ENCODE measurements around the gene RNF111.

RNF111 gene

DNA sequence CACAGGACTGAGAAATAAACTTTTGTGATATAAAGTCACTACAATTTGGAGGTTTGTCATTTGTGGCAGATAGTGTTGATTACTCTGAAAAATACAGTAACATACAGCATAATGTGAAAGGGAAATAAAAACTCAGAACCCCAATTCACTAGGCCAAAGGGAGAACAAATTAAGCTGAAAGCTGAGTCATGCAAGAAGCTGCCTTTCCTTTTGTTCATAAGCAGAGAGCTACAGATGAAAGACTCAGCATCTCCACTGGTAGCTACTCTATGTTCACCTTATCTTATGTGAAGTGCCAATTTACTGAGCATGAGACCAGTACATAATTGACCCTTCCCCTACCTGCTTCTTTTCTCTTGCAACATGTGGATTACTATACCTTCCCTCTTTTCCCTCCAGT, 34.7 kb upstream of the RNF111 start:
- H3K36me3 ChIP-seq (ENCODE audit: insufficient read depth, low read length), result no peaks in the 10 kb centered on the region
- no peaks in the 10 kb centered on the region for H3F3A ChIP-seq (ENCODE audit: low read depth)
- peaks cover 3% of the 10 kb centered on the region for H3K4me1 ChIP-seq (ENCODE audit: insufficient read depth, low read length, poor library complexity, severe bottlenecking)
- H3K9me2 ChIP-seq (replicated peaks; ENCODE audit: low read depth, low read length), result no peaks in the 10 kb centered on the region
- no peaks in the 10 kb centered on the region for H3K9me3 ChIP-seq (ENCODE audit: insufficient read depth, low read depth, low read length)
- H3K9ac ChIP-seq (ENCODE audit: low read depth, low read length, poor library complexity, severe bottlenecking), result no peak overlapping the region
- no peaks in the 10 kb centered on the region for H4K20me1 ChIP-seq (ENCODE audit: insufficient read depth, low read length, poor library complexity, severe bottlenecking)
- H3K4me2 ChIP-seq (ENCODE audit: low read depth, low read length, poor library complexity, severe bottlenecking), result no peak overlapping the region
- peak overlapping the region; percentile 9; the same call in 1 of the 2 replicates for H2AFZ ChIP-seq (ENCODE audit: low read length)
- no peak for TF ChIP-seq CTCF (conservative IDR thresholded peaks at IDR 0.05; ENCODE audit: low read length)
- no peak for TF ChIP-seq EZH2phosphoT487 (IDR thresholded peaks at IDR 0.05; ENCODE audit: borderline replicate concordance)
- no peak overlapping the region for H3K4me3 ChIP-seq (ENCODE audit: low read length, poor library complexity, severe bottlenecking)
- no peaks in the 10 kb centered on the region for H3K27me3 ChIP-seq (ENCODE audit: insufficient read depth, low read length, poor library complexity, severe bottlenecking)
- no peaks in the 10 kb centered on the region for H3K79me2 ChIP-seq (ENCODE audit: insufficient read depth, low read length)

DNA sequence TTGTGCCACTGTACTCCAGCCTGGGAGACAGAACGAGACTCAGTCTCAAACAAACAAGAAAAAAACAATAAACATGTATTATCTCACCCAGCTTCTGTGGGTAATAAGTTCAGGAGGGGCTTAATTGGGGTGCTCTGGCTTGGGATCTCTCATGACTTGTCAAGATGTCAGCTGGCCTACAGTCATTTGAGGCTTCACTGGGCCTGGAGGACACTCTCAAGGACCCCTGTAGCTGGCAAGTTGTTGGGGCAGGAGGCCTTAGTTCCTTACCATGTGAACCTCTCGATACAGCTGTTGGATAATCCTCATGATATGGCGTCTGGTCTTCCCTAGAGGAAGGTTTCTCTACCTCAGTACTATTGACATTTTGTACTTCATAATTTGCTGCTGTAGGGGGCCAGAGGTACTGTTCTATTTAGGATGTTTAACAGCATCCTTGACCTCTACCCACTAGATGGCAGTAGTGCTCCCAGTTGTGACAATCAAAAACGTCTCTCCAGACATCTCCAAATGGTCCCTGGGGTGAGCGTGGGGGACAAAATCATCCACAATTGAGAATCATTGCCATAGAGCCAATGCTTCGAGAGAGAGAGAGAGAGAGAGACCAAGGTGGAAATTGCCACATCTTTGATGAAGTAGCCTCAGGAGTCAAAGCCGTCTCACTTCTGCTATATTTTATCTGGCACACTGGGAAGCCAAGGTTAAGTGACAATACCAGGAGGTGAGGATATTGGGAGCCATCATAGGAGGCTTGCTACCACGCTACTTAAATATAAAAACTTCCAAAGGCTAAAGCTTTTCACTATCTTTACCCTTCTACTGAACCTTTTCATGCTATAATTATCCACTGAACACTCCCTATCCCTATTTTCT, 30.1 kb upstream of the RNF111 start:
- no peaks in the 10 kb centered on the region for H3K27me3 ChIP-seq (ENCODE audit: insufficient read depth, low read length, poor library complexity, severe bottlenecking)
- TF ChIP-seq EZH2phosphoT487 (IDR thresholded peaks at IDR 0.05; ENCODE audit: borderline replicate concordance) (no peak), CTCF (conservative IDR thresholded peaks at IDR 0.05; ENCODE audit: low read length) (peak; percentile 92)
- H3K4me1 ChIP-seq (ENCODE audit: insufficient read depth, low read length, poor library complexity, severe bottlenecking), result peaks cover 3% of the 10 kb centered on the region
- H2AFZ ChIP-seq (ENCODE audit: low read length), result peak overlapping the region; percentile 81
- H3F3A ChIP-seq (ENCODE audit: low read depth), result no peaks in the 10 kb centered on the region
- H3K4me2 ChIP-seq (ENCODE audit: low read depth, low read length, poor library complexity, severe bottlenecking), result peak overlapping the region; percentile 33
- H3K9me3 ChIP-seq (ENCODE audit: insufficient read depth, low read depth, low read length), result no peaks in the 10 kb centered on the region
- H3K36me3 ChIP-seq (ENCODE audit: insufficient read depth, low read length), result no peaks in the 10 kb centered on the region
- H4K20me1 ChIP-seq (ENCODE audit: insufficient read depth, low read length, poor library complexity, severe bottlenecking), result no peaks in the 10 kb centered on the region
- no peaks in the 10 kb centered on the region for H3K79me2 ChIP-seq (ENCODE audit: insufficient read depth, low read length)
- H3K9me2 ChIP-seq (replicated peaks; ENCODE audit: low read depth, low read length), result no peaks in the 10 kb centered on the region
- no peak overlapping the region for H3K9ac ChIP-seq (ENCODE audit: low read depth, low read length, poor library complexity, severe bottlenecking)
- no peak overlapping the region for H3K4me3 ChIP-seq (ENCODE audit: low read length, poor library complexity, severe bottlenecking)

DNA sequence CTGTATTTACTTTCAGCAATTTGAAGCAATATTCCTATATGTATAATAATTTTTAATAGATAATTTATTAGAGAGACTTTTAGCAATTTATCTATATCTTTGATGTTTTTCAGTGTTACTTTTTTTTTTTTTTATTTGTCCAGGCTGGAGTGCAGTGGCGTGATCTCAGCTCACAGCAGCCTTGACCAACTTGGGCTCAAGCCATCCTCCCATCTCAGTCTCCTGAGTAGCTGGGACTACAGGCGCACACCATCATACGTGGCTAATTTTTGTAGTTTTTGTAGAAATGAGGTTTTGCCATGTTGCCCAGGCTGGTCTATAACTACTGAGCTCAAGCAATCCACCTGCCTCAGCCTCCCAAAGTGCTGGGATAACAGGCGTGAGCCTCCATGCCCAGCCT, 28.7 kb upstream of the RNF111 start:
- Histone ChIP-seq H3K4me1 (ENCODE audit: insufficient read depth, low read length, poor library complexity, severe bottlenecking) (peaks cover 3% of the 10 kb centered on the region), H3K79me2 (ENCODE audit: insufficient read depth, low read length) (no peaks in the 10 kb centered on the region), H3K36me3 (ENCODE audit: insufficient read depth, low read length) (no peaks in the 10 kb centered on the region), H3K9me2 (replicated peaks; ENCODE audit: low read depth, low read length) (no peaks in the 10 kb centered on the region), H3K9me3 (ENCODE audit: insufficient read depth, low read depth, low read length) (no peaks in the 10 kb centered on the region), H3F3A (ENCODE audit: low read depth) (no peaks in the 10 kb centered on the region), H3K9ac (ENCODE audit: low read depth, low read length, poor library complexity, severe bottlenecking) (no peak overlapping the region), H3K4me2 (ENCODE audit: low read depth, low read length, poor library complexity, severe bottlenecking) (no peak overlapping the region), H2AFZ (ENCODE audit: low read length) (no peak overlapping the region), H3K4me3 (ENCODE audit: low read length, poor library complexity, severe bottlenecking) (no peak overlapping the region), H3K27me3 (ENCODE audit: insufficient read depth, low read length, poor library complexity, severe bottlenecking) (no peaks in the 10 kb centered on the region), H4K20me1 (ENCODE audit: insufficient read depth, low read length, poor library complexity, severe bottlenecking) (no peaks in the 10 kb centered on the region)
- TF ChIP-seq EZH2phosphoT487 (IDR thresholded peaks at IDR 0.05; ENCODE audit: borderline replicate concordance) (no peak), CTCF (conservative IDR thresholded peaks at IDR 0.05; ENCODE audit: low read length) (no peak)

Data from Loucy (cell line).